ENCODE measurements around the gene ERLEC1.
"Not testable (repeated sequence)": the region's sequence is repeated elsewhere in the genome, so short reads cannot be mapped to it uniquely, and the experiment has no call there.

Gene ERLEC1

GRCh38 chr2:53782676-53783075 is 4.2 kb upstream of the ERLEC1 start:
- DNase-seq (ENCODE audit: low read depth in 2 of 2) = no peak

DNA sequence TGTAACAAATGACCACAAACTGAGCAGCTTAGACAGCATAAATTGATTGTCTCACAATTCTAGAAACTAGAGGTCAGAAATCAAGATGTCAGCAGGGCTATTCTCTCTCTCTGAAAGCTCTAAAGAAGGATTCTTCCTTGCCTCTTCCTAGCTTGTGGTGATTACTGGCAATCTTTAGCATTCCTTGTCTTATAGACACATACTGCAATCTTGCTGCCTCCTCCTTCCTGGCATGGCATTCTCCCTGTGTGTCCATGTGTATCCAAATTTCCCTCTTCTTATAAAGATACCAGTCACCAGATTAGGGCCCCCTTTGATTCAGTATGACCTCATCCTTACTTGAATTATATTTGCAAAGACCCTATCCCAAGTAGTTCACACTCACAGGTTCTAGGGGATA is 2.4 kb upstream of the ERLEC1 start:
- DNase-seq (ENCODE audit: low read depth in 2 of 2) = no peak

DNA sequence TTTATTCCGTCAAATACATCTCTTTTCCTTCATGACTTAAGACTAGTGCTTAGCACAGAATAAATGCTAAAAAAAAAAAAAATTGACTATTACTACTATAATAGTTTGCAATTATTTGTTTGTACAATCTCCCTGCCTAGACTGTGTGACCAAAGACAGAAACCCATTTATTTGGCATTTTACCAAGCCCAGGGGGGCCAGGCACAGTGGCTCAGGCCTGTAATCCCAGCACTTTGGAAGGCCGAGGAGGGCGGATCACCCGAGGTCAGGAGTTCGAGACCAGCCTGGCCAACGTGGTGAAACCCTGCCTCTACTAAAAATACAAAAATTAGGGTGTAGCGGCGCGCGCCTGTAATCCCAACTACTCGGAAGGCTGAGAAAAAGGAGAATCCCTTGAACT is 1.5 kb upstream of the ERLEC1 start:
- DNase-seq (ENCODE audit: low read depth in 2 of 2) = no peak

GRCh38 chr2:53786352-53786704 is 516 bp upstream of the ERLEC1 start:
- DNase-seq (ENCODE audit: low read depth in 2 of 2) = peak in 1 of 2 experiments; percentile 7

- DNase-seq (ENCODE audit: low read depth in 2 of 2) = no peak
Observed at GRCh38 chr2:53787614-53788289, 908 bp downstream of the ERLEC1 start.

GRCh38 chr2:53793261-53793660 is 6.4 kb downstream of the ERLEC1 start:
- no peak for DNase-seq (ENCODE audit: low read depth in 2 of 2)

- no peak for DNase-seq (ENCODE audit: low read depth in 2 of 2)
Observed at GRCh38 chr2:53793821-53794220, 7.0 kb downstream of the ERLEC1 start.

DNA sequence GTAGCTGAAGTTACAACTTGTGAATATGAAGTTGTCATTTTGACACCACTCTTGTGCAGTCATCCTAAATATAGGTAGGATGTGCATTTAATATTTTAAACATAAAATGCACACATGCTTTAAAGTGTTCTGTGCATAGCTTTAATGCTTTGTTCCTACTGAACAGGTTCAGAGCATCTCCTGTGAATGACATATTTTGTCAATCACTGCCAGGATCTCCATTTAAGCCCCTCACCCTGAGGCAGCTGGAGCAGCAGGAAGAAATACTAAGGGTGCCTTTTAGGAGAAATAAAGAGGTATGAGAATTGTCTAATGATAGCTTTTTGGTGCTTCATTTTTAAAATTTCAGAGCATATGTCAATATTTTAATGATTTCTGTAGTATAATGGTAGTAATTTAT is 14.7 kb downstream of the ERLEC1 start:
- DNase-seq (ENCODE audit: low read depth in 2 of 2) = no peak

- no peak for DNase-seq (ENCODE audit: low read depth in 2 of 2)
Observed at GRCh38 chr2:53802617-53803151, 15.8 kb downstream of the ERLEC1 start.

DNA sequence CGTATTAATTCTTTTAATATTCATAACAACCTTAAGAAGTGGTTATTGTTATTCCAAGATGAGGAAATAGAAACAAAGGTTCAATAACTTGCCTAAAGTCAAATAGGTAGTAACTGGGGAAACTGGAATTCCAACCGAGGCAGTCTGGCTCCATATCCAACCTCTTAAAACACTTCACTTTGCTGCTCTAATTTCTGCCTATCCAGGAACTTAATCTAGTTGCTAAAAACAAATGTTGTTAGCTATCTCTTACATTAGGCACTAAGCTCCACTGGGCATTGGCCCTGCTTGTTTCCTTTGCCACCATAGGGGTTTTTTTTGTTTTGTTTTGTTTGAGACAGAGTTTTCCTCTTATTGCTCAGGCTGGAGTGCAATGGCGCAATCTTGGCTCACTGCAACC is 24.8 kb downstream of the ERLEC1 start:
- no peak for DNase-seq (ENCODE audit: low read depth in 2 of 2)

- no peak for DNase-seq (ENCODE audit: low read depth in 2 of 2)
Observed at GRCh38 chr2:53813151-53813550, 26.3 kb downstream of the ERLEC1 start.

GRCh38 chr2:53818854-53819435 is 32.1 kb downstream of the ERLEC1 start:
- no peak for DNase-seq (ENCODE audit: low read depth in 2 of 2)

DNA sequence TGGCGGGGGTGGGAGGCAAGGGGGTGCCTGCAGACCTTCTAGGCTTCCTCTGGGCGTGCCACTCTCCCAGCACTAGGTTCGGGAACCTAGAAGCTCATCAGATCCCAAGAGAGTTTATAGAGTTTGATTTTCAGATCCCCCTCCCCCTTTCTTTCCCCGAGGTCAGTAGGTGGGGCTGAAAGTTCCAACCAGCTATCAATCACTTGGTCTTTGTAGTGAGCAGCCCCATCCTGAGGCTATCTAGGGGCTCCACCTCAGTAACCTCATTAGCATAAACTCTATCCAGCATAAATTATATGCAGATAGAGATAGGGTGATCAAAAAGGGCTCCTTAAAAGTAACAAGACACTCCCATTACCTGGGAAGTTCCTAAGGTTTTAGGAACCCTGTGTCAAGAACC is 32.8 kb downstream of the ERLEC1 start:
- no peak for DNase-seq (ENCODE audit: low read depth in 2 of 2)

GRCh38 chr2:53820048-53820447 is 33.2 kb downstream of the ERLEC1 start:
- no peak for DNase-seq (ENCODE audit: low read depth in 2 of 2)

- DNase-seq (ENCODE audit: low read depth in 2 of 2) = no peak
Observed at GRCh38 chr2:53820711-53821110, 33.9 kb downstream of the ERLEC1 start.

DNA sequence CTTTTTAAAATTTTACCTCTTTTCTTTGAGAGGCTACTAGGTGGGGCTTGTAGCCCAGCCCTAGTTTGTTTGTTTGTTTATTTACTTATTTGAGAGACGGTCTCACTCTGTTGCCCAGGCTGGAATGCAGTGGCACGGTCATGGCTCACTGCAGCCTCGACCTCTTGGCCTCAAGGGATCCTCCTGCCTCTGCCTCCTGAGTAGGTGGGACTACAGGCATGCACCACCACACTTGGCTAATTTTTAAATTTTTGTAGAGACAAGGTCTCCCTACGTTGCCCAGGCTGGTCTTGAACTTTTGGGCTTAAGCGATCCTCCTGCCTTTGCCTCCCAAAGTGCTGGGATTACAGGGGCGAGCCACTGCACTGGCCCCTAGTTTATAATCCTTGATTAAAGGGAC is 35.0 kb downstream of the ERLEC1 start:
- DNase-seq (ENCODE audit: low read depth in 2 of 2) = no peak

DNA sequence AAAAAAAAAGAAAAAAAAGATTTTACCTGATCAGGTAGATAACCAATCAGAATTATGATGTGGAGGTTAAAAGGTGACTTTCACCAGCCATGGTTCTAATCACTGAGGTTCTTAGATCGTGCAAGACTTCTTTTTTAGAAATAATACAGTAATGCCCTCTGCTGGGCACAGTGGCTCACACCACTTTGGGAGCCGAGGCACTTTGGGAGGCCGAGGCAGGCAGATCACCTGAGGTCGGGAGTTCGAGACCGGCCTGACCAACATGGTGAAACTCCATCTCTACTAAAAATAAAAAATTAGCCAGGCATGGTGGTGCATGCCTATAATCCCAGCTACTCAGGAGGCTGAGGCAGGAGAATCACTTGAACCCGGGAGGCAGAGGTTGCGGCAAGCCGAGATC is 36.8 kb downstream of the ERLEC1 start:
- not testable (repeated sequence) for DNase-seq (ENCODE audit: low read depth in 2 of 2)

- DNase-seq (ENCODE audit: low read depth in 2 of 2) = no peak
Observed at GRCh38 chr2:53826030-53826410, 39.2 kb downstream of the ERLEC1 start.

DNA sequence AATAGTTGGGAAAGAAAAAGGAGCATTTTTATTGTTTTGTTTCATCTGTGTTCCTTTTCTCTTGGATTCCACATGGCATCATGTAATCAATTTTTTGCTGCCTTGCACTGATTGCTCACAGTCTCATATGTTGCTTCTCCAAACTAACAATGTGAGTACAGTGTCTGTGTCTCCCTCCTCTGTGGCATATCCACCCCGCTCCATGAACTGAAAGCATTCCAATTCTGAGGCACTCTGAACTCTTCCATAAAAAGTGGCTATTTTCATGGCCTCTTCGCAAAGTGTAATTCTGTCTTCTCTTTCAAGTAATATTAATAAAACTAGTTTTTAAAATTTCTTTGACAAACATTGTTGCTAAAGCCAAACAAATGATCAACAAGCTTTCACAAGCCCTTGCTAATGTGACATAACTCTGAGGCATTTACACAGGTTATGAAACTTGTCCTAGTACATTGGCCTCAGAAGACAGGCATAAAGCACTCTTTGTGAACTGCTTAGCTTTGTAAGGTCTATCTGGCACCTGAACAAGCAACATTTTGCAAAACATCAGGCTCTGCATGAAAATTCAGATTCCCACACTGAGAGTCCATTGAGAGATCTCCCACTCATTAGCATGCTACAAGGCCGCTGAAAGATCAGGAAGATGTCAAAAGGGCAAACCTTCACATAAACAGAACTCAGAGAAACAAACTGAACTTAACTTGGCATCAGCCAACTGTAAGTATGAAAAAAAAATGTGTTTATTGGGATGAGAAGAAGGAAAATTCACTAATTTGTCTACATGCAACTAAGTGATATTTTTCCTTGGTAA is 39.9 kb downstream of the ERLEC1 start:
- DNase-seq (ENCODE audit: low read depth in 2 of 2) = no peak

GRCh38 chr2:53827398-53828175 is 40.7 kb downstream of the ERLEC1 start:
- no peak for DNase-seq (ENCODE audit: low read depth in 2 of 2)

DNA sequence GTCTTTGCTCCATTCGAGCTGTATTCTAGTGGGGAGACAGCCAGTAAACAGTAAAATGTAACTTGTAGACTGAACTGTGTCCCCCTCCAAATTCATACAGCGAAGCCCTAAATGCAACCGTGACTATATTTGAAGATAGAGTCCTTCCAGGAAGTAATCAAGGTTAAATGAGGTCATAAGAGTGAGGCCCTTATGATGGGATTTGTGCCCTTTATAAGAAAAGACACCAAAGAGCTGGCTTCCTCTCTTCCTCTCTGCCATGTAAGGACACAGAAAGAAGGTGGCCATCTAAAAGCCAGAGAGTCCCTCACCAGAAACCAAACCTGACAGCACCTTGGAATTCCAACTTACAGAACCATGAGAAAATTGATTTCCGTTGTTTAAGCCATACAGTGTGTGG is 41.5 kb downstream of the ERLEC1 start:
- DNase-seq (ENCODE audit: low read depth in 2 of 2) = no peak

Measured in fibroblast of skin of left biceps (primary cell).